Measurements from ENCODE around the gene ZNF764.
"Not testable (repeated sequence)": the region's sequence is repeated elsewhere in the genome, so short reads cannot be mapped to it uniquely, and the experiment has no call there.

GRCh38 chr16:30539986-30540526 is 18.1 kb downstream of the ZNF764 start:
- TF ChIP-seq CTCF (IDR thresholded peaks at IDR 0.05; ENCODE audit: low read length); EZH2 (IDR thresholded peaks at IDR 0.05; ENCODE audit: borderline replicate concordance, low read length): not testable (repeated sequence)

Measured in OCI-LY1 (cell line).